Prostate gland (tissue), 2 donors: Measurements from ENCODE around the gene ZC3HAV1L. TPM values are rescaled to one million over a fixed set of nuclear protein-coding genes. Genes with fewer than 3 reads are reported as not detected.

ENCODE experiments used
- DNase-seq: peaks from one replicate; pipeline ENCODE4 v3.0.0-alpha.2; 2019; ENCODE audit warnings: low spot score
- H3K27ac ChIP-seq, 2 donors: fragments of 200-600 bp; sonication (generic); 2 replicates each; pipeline ENCODE4 v1.5.1; 2017 to 2019
- H3K27me3 ChIP-seq: fragments of 200-600 bp; sonication (generic); replicated peaks from 2 replicates; pipeline ENCODE4 v1.5.1; 2019; ENCODE audit not compliant: insufficient read depth
- H3K36me3 ChIP-seq, 2 donors: fragments of 200-600 bp; sonication (generic); 1 replicate in 1 of 2; 2 replicates in 1 of 2; pipeline versions ENCODE4 v1.5.1 to v1.8.1; 2017 to 2019
- H3K4me1 ChIP-seq: fragments of 200-600 bp; sonication (generic); replicated peaks from 2 replicates; pipeline ENCODE4 v1.5.1; 2019
- H3K4me3 ChIP-seq, 2 donors: fragments of 200-600 bp; sonication (generic); 2 replicates each; pipeline ENCODE4 v1.5.1; 2017 to 2019
- H3K9me3 ChIP-seq: fragments of 200-600 bp; sonication (generic); 2 replicates; pipeline ENCODE4 v1.5.1; 2017
- CTCF ChIP-seq, 4 experiments: fragments of 200-600 bp in 2 of 4; fragments of 450-650 bp in 2 of 4; sonication (generic) in 2 of 4; IDR thresholded peaks; 1 replicate in 3 of 4; 2 replicates in 1 of 4; pipeline ENCODE4 v1.5.1; 2016 to 2019; ENCODE audit warnings: antibody characterized with exemption in 4 of 4, mild to moderate bottlenecking in 2 of 4, moderate library complexity in 2 of 4
- POLR2A ChIP-seq: fragments of 450-650 bp; IDR thresholded peaks from one replicate; pipeline ENCODE4 v1.6.1; 2016; ENCODE audit warnings: antibody characterized with exemption, mild to moderate bottlenecking
- POLR2AphosphoS5 ChIP-seq: sonication (generic); formaldehyde crosslinking; IDR thresholded peaks from one replicate; pipeline ENCODE4 v1.6.1; 2017; ENCODE audit warnings: antibody characterized with exemption
- WGBS: methylation state at CpG from one replicate; pipeline ENCODE4 v1.1.5; 2018; 5-methylcytosine and 5-hydroxymethylcytosine counted together
- intact Hi-C: fragments of 100-400 bp; cut with DNase I; formaldehyde crosslinking; loops from one replicate; pipeline ENCODE4 v1.14.2; 2022
- total RNA-seq, 2 donors: library from RNA; depleted of rRNA; stranded (reverse); fragments of >200 nt; gene quantifications; one replicate each; pipeline ENCODE4 v1.1.0, GENCODE V29; 2016

Gene ZC3HAV1L
- total RNA-seq, 2 donors from 2014 or later, result 25.8 to 26.0 TPM

- intact Hi-C loops, result no loop called here
These were observed 37.0 kb upstream of the ZC3HAV1L start for GRCh38 chr7:139072796-139073195.

GRCh38 chr7:139071680-139072079 is 35.8 kb upstream of the ZC3HAV1L start:
- intact Hi-C loops, result no loop called here
- no peaks in the 10 kb centered on the region for H3K36me3 ChIP-seq

More at GRCh38 chr7:139072796-139073195, 37.0 kb upstream of the ZC3HAV1L start:
- no peak for TF ChIP-seq POLR2A
- no peak for TF ChIP-seq CTCF (IDR thresholded peaks at IDR 0.05)
- TF ChIP-seq POLR2AphosphoS5, result no peak
- Histone ChIP-seq H3K27me3 (no peaks in the 10 kb centered on the region), H3K4me3 (no peak overlapping the region), H3K36me3 (no peaks in the 10 kb centered on the region), H3K27ac (no peak overlapping the region), H3K4me1 (no peaks in the 10 kb centered on the region), H3K9me3 (no peaks in the 10 kb centered on the region)
- 91% methylated on average over 8 of the region's 8 CpGs for WGBS
- no peak for DNase-seq

GRCh38 chr7:139068544-139069399 is 32.9 kb upstream of the ZC3HAV1L start:
- Histone ChIP-seq H3K9me3 (no peaks in the 10 kb centered on the region), H3K27me3 (no peaks in the 10 kb centered on the region), H3K27ac (no peak overlapping the region), H3K4me3 (no peak overlapping the region), H3K4me1 (no peaks in the 10 kb centered on the region), H3K36me3 (no peaks in the 10 kb centered on the region)
- 99% methylated on average over 9 of the region's 9 CpGs for WGBS
- DNase-seq, result no peak
- intact Hi-C loops, result no loop called here
- TF ChIP-seq POLR2A, result no peak
- no peak for TF ChIP-seq CTCF (IDR thresholded peaks at IDR 0.05)
- no peak for TF ChIP-seq POLR2AphosphoS5

More at GRCh38 chr7:139071680-139072079, 35.8 kb upstream of the ZC3HAV1L start:
- Histone ChIP-seq H3K9me3 (no peaks in the 10 kb centered on the region), H3K4me1 (no peaks in the 10 kb centered on the region), H3K27me3 (no peaks in the 10 kb centered on the region), H3K4me3 (no peak overlapping the region), H3K27ac (no peak overlapping the region)
- DNase-seq, result no peak
- no peak for TF ChIP-seq POLR2A
- no peak for TF ChIP-seq POLR2AphosphoS5
- TF ChIP-seq CTCF (IDR thresholded peaks at IDR 0.05), result no peak
- WGBS, result 84% methylated on average over 3 of the region's 3 CpGs

- intact Hi-C loops, result no loop called here
- DNase-seq, result no peak
- H3K36me3 ChIP-seq, result no peaks in the 10 kb centered on the region
- no peaks in the 10 kb centered on the region for H3K4me1 ChIP-seq
- no peaks in the 10 kb centered on the region for H3K9me3 ChIP-seq
- no peaks in the 10 kb centered on the region for H3K27me3 ChIP-seq
- WGBS, result 86% methylated on average over 9 of the region's 9 CpGs
- H3K4me3 ChIP-seq, result no peak overlapping the region
- no peak overlapping the region for H3K27ac ChIP-seq
- no peak for TF ChIP-seq POLR2AphosphoS5
- TF ChIP-seq POLR2A, result no peak
- TF ChIP-seq CTCF (IDR thresholded peaks at IDR 0.05), result no peak
These were observed 30.5 kb upstream of the ZC3HAV1L start for GRCh38 chr7:139066315-139066714.

GRCh38 chr7:139065323-139065722 is 29.5 kb upstream of the ZC3HAV1L start:
- intact Hi-C loops, result no loop called here
- TF ChIP-seq CTCF (IDR thresholded peaks at IDR 0.05) (no peak), POLR2A (no peak), POLR2AphosphoS5 (no peak)
- Histone ChIP-seq H3K4me3 (no peak overlapping the region), H3K27ac (no peak overlapping the region), H3K9me3 (no peaks in the 10 kb centered on the region), H3K27me3 (no peaks in the 10 kb centered on the region), H3K4me1 (no peaks in the 10 kb centered on the region), H3K36me3 (no peaks in the 10 kb centered on the region)
- 66% methylated on average over 11 of the region's 11 CpGs for WGBS
- no peak for DNase-seq
